HG03378 (cell line): ENCODE results near the gene MAPK7.
"Not testable (repeated sequence)": the region's sequence is repeated elsewhere in the genome, so short reads cannot be mapped to it uniquely, and the experiment has no call there.

Experiments used
- ATAC-seq: cut with Tn5 transposase; IDR thresholded peaks from one replicate; pipeline ENCODE4 v1.9.1; 2021; ENCODE audit warnings: mild to moderate bottlenecking, moderate library complexity; ENCODE audit not compliant: unreplicated experiment

The MAPK7 gene

GRCh38 chr17:19342611-19343255, 35.6 kb upstream of the MAPK7 start:
- no peak for ATAC-seq

- no peak for ATAC-seq
Measured at GRCh38 chr17:19343256-19343630, 35.1 kb upstream of the MAPK7 start.

GRCh38 chr17:19343671-19344151, 34.6 kb upstream of the MAPK7 start:
- ATAC-seq: no peak

- ATAC-seq: no peak
Measured at GRCh38 chr17:19344311-19345066, 33.8 kb upstream of the MAPK7 start.

GRCh38 chr17:19345067-19345460, 33.2 kb upstream of the MAPK7 start:
- ATAC-seq: no peak

GRCh38 chr17:19345486-19346350, 32.6 kb upstream of the MAPK7 start:
- ATAC-seq: no peak

- no peak for ATAC-seq
Measured at GRCh38 chr17:19346351-19347255, 31.7 kb upstream of the MAPK7 start.

- ATAC-seq: no peak
Measured at GRCh38 chr17:19347323-19348080, 30.8 kb upstream of the MAPK7 start.

- ATAC-seq: no peak
Measured at GRCh38 chr17:19348081-19348650, 30.1 kb upstream of the MAPK7 start.

- ATAC-seq: no peak
Measured at GRCh38 chr17:19348806-19349205, 29.5 kb upstream of the MAPK7 start.

GRCh38 chr17:19353401-19353800, 24.9 kb upstream of the MAPK7 start:
- ATAC-seq: not testable (repeated sequence)

- ATAC-seq: no peak
Measured at GRCh38 chr17:19354748-19355147, 23.6 kb upstream of the MAPK7 start.

GRCh38 chr17:19357351-19357750, 20.9 kb upstream of the MAPK7 start:
- no peak for ATAC-seq

GRCh38 chr17:19357761-19358160, 20.5 kb upstream of the MAPK7 start:
- ATAC-seq: no peak

- no peak for ATAC-seq
Measured at GRCh38 chr17:19359151-19359550, 19.1 kb upstream of the MAPK7 start.

GRCh38 chr17:19359856-19360255, 18.4 kb upstream of the MAPK7 start:
- ATAC-seq: no peak

GRCh38 chr17:19360772-19361171, 17.5 kb upstream of the MAPK7 start:
- ATAC-seq: no peak

- no peak for ATAC-seq
Measured at GRCh38 chr17:19361326-19361725, 17.0 kb upstream of the MAPK7 start.

GRCh38 chr17:19361944-19362276, 16.4 kb upstream of the MAPK7 start:
- no peak for ATAC-seq
